GM23338 (cell line): ENCODE measurements around the gene GTF2H1. TPM values are rescaled to one million over a fixed set of nuclear protein-coding genes. Genes with fewer than 3 reads are reported as not detected.

Experiments
- ATAC-seq: fragments of 200-7000 bp; cut with Tn5 transposase; 3 replicates; pipeline ENCODE4 v1.9.1; 2020
- DNase-seq: peaks from one replicate; pipeline ENCODE4 v3.0.0-alpha.2; 2015; ENCODE audit warnings: low spot score
- H2AFZ ChIP-seq: fragments of 200-600 bp; sonication (generic); 2 replicates; pipeline ENCODE4 v1.8.0; 2016; ENCODE audit warnings: antibody characterized with exemption, mild to moderate bottlenecking, moderate library complexity
- H3F3A ChIP-seq: fragments of 200-600 bp; sonication (generic); replicated peaks from 2 replicates; pipeline ENCODE4 v1.8.0; 2017; ENCODE audit warnings: antibody characterized with exemption, mixed run types, low read depth
- H3K27ac ChIP-seq: fragments of 200-600 bp; sonication (generic); 2 replicates; pipeline ENCODE4 v1.6.1; 2016; ENCODE audit warnings: low read depth
- H3K27me3 ChIP-seq: fragments of 200-600 bp; sonication (generic); 2 replicates; pipeline ENCODE4 v1.8.0; 2016; ENCODE audit warnings: mild to moderate bottlenecking, mixed run types, moderate library complexity; ENCODE audit not compliant: insufficient read depth
- H3K36me3 ChIP-seq: fragments of 200-600 bp; sonication (generic); 2 replicates; pipeline ENCODE4 v1.8.0; 2016; ENCODE audit warnings: mild to moderate bottlenecking; ENCODE audit not compliant: insufficient read depth
- H3K4me1 ChIP-seq: fragments of 200-600 bp; sonication (generic); 2 replicates; pipeline ENCODE4 v1.8.0; 2016; ENCODE audit warnings: mild to moderate bottlenecking, moderate library complexity; ENCODE audit not compliant: insufficient read depth
- H3K4me2 ChIP-seq: fragments of 200-600 bp; sonication (generic); 2 replicates; pipeline ENCODE4 v1.7.1; 2017; ENCODE audit warnings: mixed run types
- H3K4me3 ChIP-seq: fragments of 200-600 bp; sonication (generic); 2 replicates; pipeline ENCODE4 v1.6.1; 2016; ENCODE audit warnings: mixed run types
- H3K79me2 ChIP-seq: fragments of 200-600 bp; sonication (generic); replicated peaks from 2 replicates; pipeline ENCODE4 v1.8.0; 2017; ENCODE audit warnings: mild to moderate bottlenecking; ENCODE audit not compliant: insufficient read depth
- H3K9me2 ChIP-seq: fragments of 200-600 bp; sonication (generic); 2 replicates; pipeline ENCODE4 v1.8.0; 2017; ENCODE audit not compliant: insufficient read depth
- H4K20me1 ChIP-seq: fragments of 200-600 bp; sonication (generic); replicated peaks from 2 replicates; pipeline ENCODE4 v1.8.0; 2017; ENCODE audit warnings: mild to moderate bottlenecking; ENCODE audit not compliant: insufficient read depth
- H3K27ac Mint-ChIP-seq: 2 replicates; pipeline ENCODE4 v1.8.0; 2020; ENCODE audit warnings: inconsistent platforms, mild to moderate bottlenecking, moderate library complexity, mixed read lengths
- H3K27me3 Mint-ChIP-seq: 3 replicates; pipeline ENCODE4 v1.8.0; 2022; ENCODE audit warnings: low read depth, mild to moderate bottlenecking, moderate library complexity, mixed read lengths, inconsistent platforms; ENCODE audit not compliant: insufficient read depth, poor library complexity
- H3K36me3 Mint-ChIP-seq: 3 replicates; pipeline ENCODE4 v1.8.0; 2021; ENCODE audit warnings: low read depth, mild to moderate bottlenecking, inconsistent platforms, moderate library complexity, mixed read lengths
- H3K4me1 Mint-ChIP-seq: 3 replicates; pipeline ENCODE4 v1.8.0; 2020; ENCODE audit warnings: mild to moderate bottlenecking, inconsistent platforms, mixed read lengths
- H3K4me3 Mint-ChIP-seq: 3 replicates; pipeline ENCODE4 v1.8.0; 2021; ENCODE audit warnings: moderate library complexity, mild to moderate bottlenecking, inconsistent platforms, mixed read lengths
- H3K9me3 Mint-ChIP-seq: 3 replicates; pipeline ENCODE4 v1.8.0; 2020; ENCODE audit warnings: moderate library complexity, mild to moderate bottlenecking, inconsistent platforms, mixed read lengths
- CREB1 ChIP-seq: fragments of 250-450 bp; sonication (Bioruptor Pico); IDR thresholded peaks from 2 replicates; pipeline ENCODE4 v1.5.0; 2020; ENCODE audit warnings: low read depth, mild to moderate bottlenecking, moderate library complexity
- EZH2 ChIP-seq: fragments of 200-600 bp; sonication (generic); IDR thresholded peaks from one replicate; pipeline ENCODE4 v1.8.0; 2017; ENCODE audit warnings: antibody characterized with exemption, mild to moderate bottlenecking, low read depth; ENCODE audit not compliant: unreplicated experiment
- EZH2phosphoT487 ChIP-seq: fragments of 200-600 bp; sonication (generic); IDR thresholded peaks from one replicate; pipeline ENCODE4 v1.8.1; 2018; ENCODE audit warnings: antibody characterized with exemption; ENCODE audit not compliant: unreplicated experiment
- JUNB ChIP-seq: IDR thresholded peaks from one replicate; pipeline ENCODE4 v1.6.1; 2016; ENCODE audit warnings: antibody characterized with exemption; ENCODE audit not compliant: unreplicated experiment
- NANOG ChIP-seq: IDR thresholded peaks from 2 replicates; pipeline ENCODE4 v1.6.1; 2016; ENCODE audit warnings: antibody characterized with exemption, borderline replicate concordance
- POLR2AphosphoS5 ChIP-seq: IDR thresholded peaks from 2 replicates; pipeline ENCODE4 v1.6.1; 2016; ENCODE audit warnings: antibody characterized with exemption, low read depth
- STAT1 ChIP-seq: IDR thresholded peaks from one replicate; pipeline ENCODE4 v1.6.1; 2016; ENCODE audit warnings: antibody characterized with exemption; ENCODE audit not compliant: unreplicated experiment
- ZNF114 ChIP-seq: fragments of 250-450 bp; sonication (Bioruptor Pico); IDR thresholded peaks from 2 replicates; pipeline ENCODE4 v1.5.0; 2020; ENCODE audit warnings: mild to moderate bottlenecking, moderate library complexity
- ZNF331 ChIP-seq: fragments of 250-450 bp; sonication (Bioruptor Pico); IDR thresholded peaks from 2 replicates; pipeline ENCODE4 v1.5.0; 2020; ENCODE audit warnings: low read depth, mild to moderate bottlenecking, moderate library complexity
- polyA plus RNA-seq: library from polyadenylated mRNA; unstranded; fragments of >200 nt; fragmentation: Nextera tagmentation; extraction: Ambion mirVana; gene quantifications from 2 replicates; pipeline ENCODE4 v1.2.1, GENCODE V29; 2016
- total RNA-seq: library from RNA; depleted of rRNA; stranded (reverse); fragments of >200 nt; shearing (Covaris generic); gene quantifications from 2 replicates; pipeline ENCODE4 v1.2.3, GENCODE V29; 2014
- TF ChIP-seq, protein P1 (sequence below): IDR thresholded peaks from 2 replicates; pipeline ENCODE4 v1.6.1; 2016; ENCODE audit warnings: antibody characterized with exemption
- TF ChIP-seq, protein P2 (sequence below), 2 experiments: fragments of 200-600 bp in 1 of 2; sonication (generic) in 1 of 2; conservative IDR thresholded peaks; 2 replicates each; pipeline versions ENCODE4 v1.5.1 to v1.6.1; 2016 to 2017; ENCODE audit warnings: antibody characterized with exemption in 2 of 2, low read depth in 2 of 2, mild to moderate bottlenecking in 2 of 2, moderate library complexity in 1 of 2
- TF ChIP-seq, protein P3 (sequence below): fragments of 250-450 bp; sonication (Bioruptor Pico); IDR thresholded peaks from 2 replicates; pipeline ENCODE4 v1.5.0; 2020; ENCODE audit warnings: mild to moderate bottlenecking, moderate library complexity

The GTF2H1 gene
- total and polyA plus RNA-seq, 2 experiments from 2014 or later = 16.5 to 43.6 TPM

DNA sequence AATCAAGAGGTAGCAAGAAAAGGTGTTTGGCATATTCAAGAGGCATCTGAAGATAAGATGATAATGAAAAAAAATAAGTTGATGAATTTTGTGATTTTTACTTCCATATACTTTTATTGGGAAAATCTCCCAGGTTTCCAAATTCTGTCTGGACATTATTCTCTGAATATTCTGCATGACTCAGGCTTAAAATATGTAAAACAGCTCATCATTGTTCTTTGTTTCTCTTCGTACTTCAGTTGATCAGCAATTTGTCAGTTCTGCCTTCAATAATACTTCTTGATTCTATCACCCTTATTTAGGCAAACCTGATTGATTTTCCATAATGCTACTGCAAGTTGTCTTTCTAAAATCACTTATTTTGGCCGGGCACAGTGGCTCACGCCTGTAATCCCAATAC is 30.2 kb downstream of the GTF2H1 start:
- Histone ChIP-seq H3K27me3 (no peaks in the 10 kb centered on the region), H3K79me2 (no peaks in the 10 kb centered on the region), H3K4me3 (no peak overlapping the region), H3F3A (no peaks in the 10 kb centered on the region), H2AFZ (no peak overlapping the region), H4K20me1 (no peaks in the 10 kb centered on the region), H3K4me2 (no peak overlapping the region), H3K4me1 (no peaks in the 10 kb centered on the region), H3K27ac (no peak overlapping the region), H3K9me2 (no peaks in the 10 kb centered on the region), H3K36me3 (peaks cover 13% of the 10 kb centered on the region)
- Mint-ChIP-seq H3K4me1 (no peaks in the 10 kb centered on the region), H3K27me3 (peaks cover 3% of the 10 kb centered on the region), H3K9me3 (no peaks in the 10 kb centered on the region), H3K4me3 (no peak overlapping the region), H3K36me3 (peaks cover 33% of the 10 kb centered on the region), H3K27ac (no peak overlapping the region)
- no peak for ATAC-seq
- TF ChIP-seq, protein P1, sequence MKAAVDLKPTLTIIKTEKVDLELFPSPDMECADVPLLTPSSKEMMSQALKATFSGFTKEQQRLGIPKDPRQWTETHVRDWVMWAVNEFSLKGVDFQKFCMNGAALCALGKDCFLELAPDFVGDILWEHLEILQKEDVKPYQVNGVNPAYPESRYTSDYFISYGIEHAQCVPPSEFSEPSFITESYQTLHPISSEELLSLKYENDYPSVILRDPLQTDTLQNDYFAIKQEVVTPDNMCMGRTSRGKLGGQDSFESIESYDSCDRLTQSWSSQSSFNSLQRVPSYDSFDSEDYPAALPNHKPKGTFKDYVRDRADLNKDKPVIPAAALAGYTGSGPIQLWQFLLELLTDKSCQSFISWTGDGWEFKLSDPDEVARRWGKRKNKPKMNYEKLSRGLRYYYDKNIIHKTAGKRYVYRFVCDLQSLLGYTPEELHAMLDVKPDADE = no peak
- no peak for TF ChIP-seq JUNB
- no peak for TF ChIP-seq NANOG
- TF ChIP-seq STAT1 = no peak
- TF ChIP-seq EZH2phosphoT487 = no peak
- no peak for DNase-seq

DNA sequence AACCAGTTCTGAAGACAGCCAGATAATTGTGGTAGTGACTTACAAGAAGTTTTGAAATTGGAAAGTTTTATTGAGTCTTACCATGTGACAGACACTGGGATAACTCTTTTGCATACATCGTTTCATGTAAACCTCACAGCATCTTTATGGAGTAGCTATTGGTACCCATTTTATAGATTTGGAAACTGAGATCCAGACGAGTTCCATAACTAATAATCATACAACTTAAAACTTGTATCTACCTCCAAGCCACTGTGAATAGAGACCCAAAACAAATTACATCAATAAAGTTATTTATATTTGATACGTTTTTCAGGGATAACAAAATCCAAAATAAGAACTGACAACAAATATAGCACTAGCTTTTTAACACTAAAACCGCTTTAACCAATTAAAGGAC is 36.3 kb downstream of the GTF2H1 start:
- H3F3A ChIP-seq = no peaks in the 10 kb centered on the region
- H3K27me3 ChIP-seq = no peaks in the 10 kb centered on the region
- H3K9me2 ChIP-seq = no peaks in the 10 kb centered on the region
- ATAC-seq = no peak
- no peaks in the 10 kb centered on the region for H3K79me2 ChIP-seq
- Mint-ChIP-seq H3K27ac (no peak overlapping the region), H3K36me3 (peaks cover 39% of the 10 kb centered on the region), H3K4me3 (no peak overlapping the region), H3K27me3 (no peaks in the 10 kb centered on the region), H3K4me1 (no peaks in the 10 kb centered on the region), H3K9me3 (no peaks in the 10 kb centered on the region)
- H3K4me1 ChIP-seq = no peaks in the 10 kb centered on the region
- H3K27ac ChIP-seq = no peak overlapping the region
- no peak overlapping the region for H2AFZ ChIP-seq
- DNase-seq = no peak
- no peak overlapping the region for H3K4me3 ChIP-seq
- H3K36me3 ChIP-seq = peaks cover 36% of the 10 kb centered on the region
- H3K4me2 ChIP-seq = no peak overlapping the region
- H4K20me1 ChIP-seq = 0 out of 2 replicates have a peak, but pooled peaks cover 3% of the 10 kb centered on the region
- TF ChIP-seq, protein P1 = no peak
- TF ChIP-seq, protein P2, sequence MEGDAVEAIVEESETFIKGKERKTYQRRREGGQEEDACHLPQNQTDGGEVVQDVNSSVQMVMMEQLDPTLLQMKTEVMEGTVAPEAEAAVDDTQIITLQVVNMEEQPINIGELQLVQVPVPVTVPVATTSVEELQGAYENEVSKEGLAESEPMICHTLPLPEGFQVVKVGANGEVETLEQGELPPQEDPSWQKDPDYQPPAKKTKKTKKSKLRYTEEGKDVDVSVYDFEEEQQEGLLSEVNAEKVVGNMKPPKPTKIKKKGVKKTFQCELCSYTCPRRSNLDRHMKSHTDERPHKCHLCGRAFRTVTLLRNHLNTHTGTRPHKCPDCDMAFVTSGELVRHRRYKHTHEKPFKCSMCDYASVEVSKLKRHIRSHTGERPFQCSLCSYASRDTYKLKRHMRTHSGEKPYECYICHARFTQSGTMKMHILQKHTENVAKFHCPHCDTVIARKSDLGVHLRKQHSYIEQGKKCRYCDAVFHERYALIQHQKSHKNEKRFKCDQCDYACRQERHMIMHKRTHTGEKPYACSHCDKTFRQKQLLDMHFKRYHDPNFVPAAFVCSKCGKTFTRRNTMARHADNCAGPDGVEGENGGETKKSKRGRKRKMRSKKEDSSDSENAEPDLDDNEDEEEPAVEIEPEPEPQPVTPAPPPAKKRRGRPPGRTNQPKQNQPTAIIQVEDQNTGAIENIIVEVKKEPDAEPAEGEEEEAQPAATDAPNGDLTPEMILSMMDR (conservative IDR thresholded peaks at IDR 0.05; ENCODE audit: low read depth in 2 of 2) = no peak
- TF ChIP-seq EZH2phosphoT487 = no peak
- TF ChIP-seq STAT1 = no peak
- no peak for TF ChIP-seq POLR2AphosphoS5
- TF ChIP-seq ZNF114 = no peak
- TF ChIP-seq CREB1 (CRISPR knock-in tag) = no peak
- no peak for TF ChIP-seq EZH2
- TF ChIP-seq ZNF331 (CRISPR knock-in tag) = no peak
- TF ChIP-seq NANOG = no peak
- TF ChIP-seq, protein P3, sequence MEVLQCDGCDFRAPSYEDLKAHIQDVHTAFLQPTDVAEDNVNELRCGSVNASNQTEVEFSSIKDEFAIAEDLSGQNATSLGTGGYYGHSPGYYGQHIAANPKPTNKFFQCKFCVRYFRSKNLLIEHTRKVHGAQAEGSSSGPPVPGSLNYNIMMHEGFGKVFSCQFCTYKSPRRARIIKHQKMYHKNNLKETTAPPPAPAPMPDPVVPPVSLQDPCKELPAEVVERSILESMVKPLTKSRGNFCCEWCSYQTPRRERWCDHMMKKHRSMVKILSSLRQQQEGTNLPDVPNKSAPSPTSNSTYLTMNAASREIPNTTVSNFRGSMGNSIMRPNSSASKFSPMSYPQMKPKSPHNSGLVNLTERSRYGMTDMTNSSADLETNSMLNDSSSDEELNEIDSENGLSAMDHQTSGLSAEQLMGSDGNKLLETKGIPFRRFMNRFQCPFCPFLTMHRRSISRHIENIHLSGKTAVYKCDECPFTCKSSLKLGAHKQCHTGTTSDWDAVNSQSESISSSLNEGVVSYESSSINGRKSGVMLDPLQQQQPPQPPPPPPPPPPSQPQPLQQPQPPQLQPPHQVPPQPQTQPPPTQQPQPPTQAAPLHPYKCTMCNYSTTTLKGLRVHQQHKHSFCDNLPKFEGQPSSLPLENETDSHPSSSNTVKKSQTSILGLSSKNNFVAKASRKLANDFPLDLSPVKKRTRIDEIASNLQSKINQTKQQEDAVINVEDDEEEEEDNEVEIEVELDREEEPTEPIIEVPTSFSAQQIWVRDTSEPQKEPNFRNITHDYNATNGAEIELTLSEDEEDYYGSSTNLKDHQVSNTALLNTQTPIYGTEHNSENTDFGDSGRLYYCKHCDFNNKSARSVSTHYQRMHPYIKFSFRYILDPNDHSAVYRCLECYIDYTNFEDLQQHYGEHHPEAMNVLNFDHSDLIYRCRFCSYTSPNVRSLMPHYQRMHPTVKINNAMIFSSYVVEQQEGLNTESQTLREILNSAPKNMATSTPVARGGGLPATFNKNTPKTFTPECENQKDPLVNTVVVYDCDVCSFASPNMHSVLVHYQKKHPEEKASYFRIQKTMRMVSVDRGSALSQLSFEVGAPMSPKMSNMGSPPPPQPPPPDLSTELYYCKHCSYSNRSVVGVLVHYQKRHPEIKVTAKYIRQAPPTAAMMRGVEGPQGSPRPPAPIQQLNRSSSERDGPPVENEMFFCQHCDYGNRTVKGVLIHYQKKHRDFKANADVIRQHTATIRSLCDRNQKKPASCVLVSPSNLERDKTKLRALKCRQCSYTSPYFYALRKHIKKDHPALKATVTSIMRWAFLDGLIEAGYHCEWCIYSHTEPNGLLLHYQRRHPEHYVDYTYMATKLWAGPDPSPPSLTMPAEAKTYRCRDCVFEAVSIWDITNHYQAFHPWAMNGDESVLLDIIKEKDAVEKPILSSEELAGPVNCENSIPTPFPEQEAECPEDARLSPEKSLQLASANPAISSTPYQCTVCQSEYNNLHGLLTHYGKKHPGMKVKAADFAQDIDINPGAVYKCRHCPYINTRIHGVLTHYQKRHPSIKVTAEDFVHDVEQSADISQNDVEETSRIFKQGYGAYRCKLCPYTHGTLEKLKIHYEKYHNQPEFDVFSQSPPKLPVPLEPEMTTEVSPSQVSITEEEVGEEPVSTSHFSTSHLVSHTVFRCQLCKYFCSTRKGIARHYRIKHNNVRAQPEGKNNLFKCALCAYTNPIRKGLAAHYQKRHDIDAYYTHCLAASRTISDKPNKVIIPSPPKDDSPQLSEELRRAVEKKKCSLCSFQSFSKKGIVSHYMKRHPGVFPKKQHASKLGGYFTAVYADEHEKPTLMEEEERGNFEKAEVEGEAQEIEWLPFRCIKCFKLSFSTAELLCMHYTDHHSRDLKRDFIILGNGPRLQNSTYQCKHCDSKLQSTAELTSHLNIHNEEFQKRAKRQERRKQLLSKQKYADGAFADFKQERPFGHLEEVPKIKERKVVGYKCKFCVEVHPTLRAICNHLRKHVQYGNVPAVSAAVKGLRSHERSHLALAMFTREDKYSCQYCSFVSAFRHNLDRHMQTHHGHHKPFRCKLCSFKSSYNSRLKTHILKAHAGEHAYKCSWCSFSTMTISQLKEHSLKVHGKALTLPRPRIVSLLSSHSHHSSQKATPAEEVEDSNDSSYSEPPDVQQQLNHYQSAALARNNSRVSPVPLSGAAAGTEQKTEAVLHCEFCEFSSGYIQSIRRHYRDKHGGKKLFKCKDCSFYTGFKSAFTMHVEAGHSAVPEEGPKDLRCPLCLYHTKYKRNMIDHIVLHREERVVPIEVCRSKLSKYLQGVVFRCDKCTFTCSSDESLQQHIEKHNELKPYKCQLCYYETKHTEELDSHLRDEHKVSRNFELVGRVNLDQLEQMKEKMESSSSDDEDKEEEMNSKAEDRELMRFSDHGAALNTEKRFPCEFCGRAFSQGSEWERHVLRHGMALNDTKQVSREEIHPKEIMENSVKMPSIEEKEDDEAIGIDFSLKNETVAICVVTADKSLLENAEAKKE = no peak
- TF ChIP-seq JUNB = no peak
